HFFc6 (cell line): Measurements from ENCODE around the gene RPS8. TPM values are rescaled to one million over a fixed set of nuclear protein-coding genes. Genes with fewer than 3 reads are reported as not detected.
"Not testable (repeated sequence)": the region's sequence is repeated elsewhere in the genome, so short reads cannot be mapped to it uniquely, and the experiment has no call there.

ENCODE experiments used
- DNase-seq: peaks from one replicate; pipeline ENCODE4 v3.0.0-alpha.2; 2018
- H3K27ac Mint-ChIP-seq: 2 replicates; pipeline ENCODE4 v1.8.0; 2020; ENCODE audit warnings: mild to moderate bottlenecking, mixed read lengths
- H3K27me3 Mint-ChIP-seq: 2 replicates; pipeline ENCODE4 v1.8.0; 2021; ENCODE audit warnings: mild to moderate bottlenecking, moderate library complexity, mixed read lengths; ENCODE audit not compliant: insufficient read depth
- H3K36me3 Mint-ChIP-seq: 2 replicates; pipeline ENCODE4 v1.8.0; 2021; ENCODE audit warnings: low read depth, mixed read lengths
- H3K4me1 Mint-ChIP-seq: 2 replicates; pipeline ENCODE4 v1.8.0; 2020; ENCODE audit warnings: low read depth, mixed read lengths
- H3K4me3 Mint-ChIP-seq: 2 replicates; pipeline ENCODE4 v1.8.0; 2020; ENCODE audit warnings: mild to moderate bottlenecking, moderate library complexity, mixed read lengths
- H3K9me3 Mint-ChIP-seq: 2 replicates; pipeline ENCODE4 v1.8.0; 2020; ENCODE audit warnings: mild to moderate bottlenecking, mixed read lengths
- total RNA-seq, 6 experiments: library from RNA; stranded (reverse); fragmentation: NEBNext Ultra II Directional; extraction: Animal tissue kit (Norgen Biotek cat#: 25700); gene quantifications; 2 replicates in 1 of 6; 3 replicates in 5 of 6; pipeline ENCODE4 v1.2.3, GENCODE V29; 2021
- TF ChIP-seq, protein P1 (sequence below): fragments of 200-600 bp; sonication (generic); IDR thresholded peaks from 2 replicates; pipeline ENCODE4 v1.5.0; 2021; ENCODE audit warnings: antibody characterized with exemption, mild to moderate bottlenecking

RPS8 gene
- total RNA-seq, 6 experiments from 2014 or later: 1,518 to 1,745 (median 1,633) TPM

DNA sequence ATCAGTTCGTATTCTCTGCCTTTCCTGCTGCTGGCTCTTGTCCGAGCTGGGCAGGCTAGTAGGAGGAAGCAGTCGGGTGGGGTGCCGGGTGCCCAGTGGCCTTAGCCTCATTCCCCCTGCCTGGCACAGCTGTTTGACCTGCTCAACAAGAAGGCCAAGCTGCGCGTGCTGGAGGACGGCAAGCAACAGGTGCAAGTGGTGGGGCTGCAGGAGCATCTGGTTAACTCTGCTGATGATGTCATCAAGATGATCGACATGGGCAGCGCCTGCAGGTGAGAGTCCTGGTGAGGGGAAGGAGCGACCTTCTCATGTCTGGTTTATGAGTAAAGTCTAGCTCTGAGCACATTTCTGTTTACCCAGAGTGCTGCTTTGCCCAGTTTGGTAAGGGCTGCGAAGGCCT lies 16.3 kb upstream of the RPS8 start:
- H3K27ac Mint-ChIP-seq: no peak overlapping the region
- DNase-seq: no peak
- peaks cover 27% of the 10 kb centered on the region; the same call in 1 of the 2 replicates for H3K36me3 Mint-ChIP-seq
- TF ChIP-seq, protein P1, sequence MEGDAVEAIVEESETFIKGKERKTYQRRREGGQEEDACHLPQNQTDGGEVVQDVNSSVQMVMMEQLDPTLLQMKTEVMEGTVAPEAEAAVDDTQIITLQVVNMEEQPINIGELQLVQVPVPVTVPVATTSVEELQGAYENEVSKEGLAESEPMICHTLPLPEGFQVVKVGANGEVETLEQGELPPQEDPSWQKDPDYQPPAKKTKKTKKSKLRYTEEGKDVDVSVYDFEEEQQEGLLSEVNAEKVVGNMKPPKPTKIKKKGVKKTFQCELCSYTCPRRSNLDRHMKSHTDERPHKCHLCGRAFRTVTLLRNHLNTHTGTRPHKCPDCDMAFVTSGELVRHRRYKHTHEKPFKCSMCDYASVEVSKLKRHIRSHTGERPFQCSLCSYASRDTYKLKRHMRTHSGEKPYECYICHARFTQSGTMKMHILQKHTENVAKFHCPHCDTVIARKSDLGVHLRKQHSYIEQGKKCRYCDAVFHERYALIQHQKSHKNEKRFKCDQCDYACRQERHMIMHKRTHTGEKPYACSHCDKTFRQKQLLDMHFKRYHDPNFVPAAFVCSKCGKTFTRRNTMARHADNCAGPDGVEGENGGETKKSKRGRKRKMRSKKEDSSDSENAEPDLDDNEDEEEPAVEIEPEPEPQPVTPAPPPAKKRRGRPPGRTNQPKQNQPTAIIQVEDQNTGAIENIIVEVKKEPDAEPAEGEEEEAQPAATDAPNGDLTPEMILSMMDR: no peak
- H3K4me3 Mint-ChIP-seq: no peak overlapping the region
- no peaks in the 10 kb centered on the region for H3K27me3 Mint-ChIP-seq
- no peaks in the 10 kb centered on the region for H3K9me3 Mint-ChIP-seq
- H3K4me1 Mint-ChIP-seq: no peaks in the 10 kb centered on the region

DNA sequence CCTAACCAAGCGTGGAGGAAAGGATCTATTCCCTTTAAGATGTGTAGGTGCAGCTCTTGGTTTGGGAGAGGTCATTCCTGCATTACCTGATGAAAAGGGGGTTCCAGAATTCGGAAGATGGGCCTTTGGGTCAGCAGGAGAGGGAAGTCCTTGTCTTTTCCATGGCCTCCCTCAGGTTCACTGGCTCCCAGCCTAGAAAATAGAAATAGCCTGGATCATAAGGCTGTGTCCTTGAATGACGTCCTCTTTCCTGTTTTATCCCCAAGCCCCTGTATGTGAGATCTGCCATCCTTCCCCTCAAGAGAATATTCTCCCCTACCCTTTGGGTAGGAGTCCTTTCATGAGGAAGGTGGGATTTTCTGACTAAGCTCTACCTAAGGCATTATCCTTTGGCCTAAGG lies 14.5 kb upstream of the RPS8 start:
- Mint-ChIP-seq H3K36me3 (peaks cover 22% of the 10 kb centered on the region; the same call in 1 of the 2 replicates), H3K27me3 (no peaks in the 10 kb centered on the region), H3K4me1 (no peaks in the 10 kb centered on the region), H3K4me3 (no peak overlapping the region), H3K9me3 (no peaks in the 10 kb centered on the region), H3K27ac (no peak overlapping the region)
- no peak for DNase-seq
- TF ChIP-seq, protein P1: no peak

DNA sequence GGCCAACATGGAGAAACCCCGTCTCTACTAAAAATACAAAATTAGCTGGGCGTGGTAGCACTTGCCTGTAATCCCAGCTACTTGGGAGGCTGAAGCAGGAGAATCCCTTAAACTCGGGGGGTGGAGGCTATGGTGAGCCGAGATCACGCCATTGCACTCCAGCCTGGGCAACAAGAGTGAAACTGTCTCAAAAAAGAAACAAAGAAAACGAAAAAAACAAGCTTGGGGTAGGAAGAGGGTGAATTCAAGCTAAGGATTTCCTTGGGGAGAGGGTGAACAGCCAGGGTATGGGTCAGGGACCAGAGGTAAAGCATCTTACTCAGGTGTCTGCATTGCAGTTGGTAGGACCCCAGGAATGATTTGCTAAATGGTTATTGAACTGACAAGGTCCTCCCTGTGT lies 8.9 kb upstream of the RPS8 start:
- not testable (repeated sequence) for H3K27me3 Mint-ChIP-seq, DNase-seq, H3K27ac Mint-ChIP-seq, H3K4me1 Mint-ChIP-seq, H3K4me3 Mint-ChIP-seq, H3K9me3 Mint-ChIP-seq
- peaks cover 19% of the 10 kb centered on the region; the same call in 1 of the 2 replicates for H3K36me3 Mint-ChIP-seq

DNA sequence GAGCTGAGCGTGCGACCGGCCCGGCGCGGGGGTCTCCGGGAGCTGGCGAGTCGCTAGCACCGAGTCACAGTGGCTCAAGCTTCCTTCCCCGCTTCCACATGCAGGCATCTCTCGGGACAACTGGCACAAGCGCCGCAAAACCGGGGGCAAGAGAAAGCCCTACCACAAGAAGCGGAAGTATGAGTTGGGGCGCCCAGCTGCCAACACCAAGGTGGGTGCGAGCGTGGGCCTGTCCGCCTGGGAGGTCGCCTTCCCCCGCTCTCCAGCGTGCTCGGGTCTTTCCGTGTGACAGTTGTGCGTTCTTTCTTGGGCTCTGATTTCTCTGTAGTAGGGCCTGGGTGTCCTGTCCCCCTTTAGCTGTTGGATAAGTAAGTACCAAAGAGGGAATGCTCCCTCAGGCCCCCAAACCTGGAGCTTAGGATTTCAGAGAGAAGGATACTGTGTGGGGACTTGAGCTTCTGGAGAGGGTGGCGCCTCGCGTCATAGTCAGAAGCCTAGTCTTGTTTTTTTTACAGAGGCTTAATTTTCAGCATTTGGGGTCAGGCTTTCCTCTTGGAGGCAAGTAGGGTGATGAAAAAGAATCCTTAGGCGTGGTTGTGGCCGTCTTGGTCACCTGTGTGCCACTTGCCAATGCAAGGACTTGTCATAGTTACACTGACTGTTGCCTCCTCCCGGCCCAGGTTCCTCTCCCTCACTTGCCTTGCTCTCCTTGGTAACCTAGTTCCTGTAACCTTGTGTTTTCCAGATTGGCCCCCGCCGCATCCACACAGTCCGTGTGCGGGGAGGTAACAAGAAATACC lies 790 bp downstream of the RPS8 start:
- TF ChIP-seq, protein P1: no peak
- peaks cover 37% of the 10 kb centered on the region for H3K4me1 Mint-ChIP-seq
- peaks cover 9% of the 10 kb centered on the region for H3K27me3 Mint-ChIP-seq
- no peaks in the 10 kb centered on the region for H3K9me3 Mint-ChIP-seq
- no peak for DNase-seq
- H3K4me3 Mint-ChIP-seq: peak overlapping the region; percentile 93
- H3K27ac Mint-ChIP-seq: peak overlapping the region; percentile 97
- H3K36me3 Mint-ChIP-seq: peaks cover 51% of the 10 kb centered on the region

DNA sequence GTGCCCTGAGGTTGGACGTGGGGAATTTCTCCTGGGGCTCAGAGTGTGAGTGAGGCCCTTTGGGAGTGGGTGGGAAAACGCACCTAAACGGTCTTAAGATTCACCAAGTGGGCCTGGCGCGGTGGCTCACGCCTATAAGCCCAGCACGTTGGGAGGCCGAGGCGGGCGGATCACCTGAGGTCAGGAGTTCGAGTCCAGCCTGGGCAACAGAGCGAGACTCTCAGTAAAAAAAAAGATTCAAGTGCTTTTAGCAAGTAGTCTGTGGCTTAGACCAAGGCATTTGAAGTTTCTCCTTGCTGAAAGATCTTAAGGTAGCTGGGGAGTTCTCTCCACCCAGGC lies 1.4 kb downstream of the RPS8 start:
- Mint-ChIP-seq H3K4me1 (peaks cover 37% of the 10 kb centered on the region), H3K27ac (peak overlapping the region; percentile 97), H3K9me3 (no peaks in the 10 kb centered on the region), H3K4me3 (peak overlapping the region; percentile 93), H3K27me3 (peaks cover 9% of the 10 kb centered on the region), H3K36me3 (peaks cover 57% of the 10 kb centered on the region)
- TF ChIP-seq, protein P1: no peak
- DNase-seq: no peak

DNA sequence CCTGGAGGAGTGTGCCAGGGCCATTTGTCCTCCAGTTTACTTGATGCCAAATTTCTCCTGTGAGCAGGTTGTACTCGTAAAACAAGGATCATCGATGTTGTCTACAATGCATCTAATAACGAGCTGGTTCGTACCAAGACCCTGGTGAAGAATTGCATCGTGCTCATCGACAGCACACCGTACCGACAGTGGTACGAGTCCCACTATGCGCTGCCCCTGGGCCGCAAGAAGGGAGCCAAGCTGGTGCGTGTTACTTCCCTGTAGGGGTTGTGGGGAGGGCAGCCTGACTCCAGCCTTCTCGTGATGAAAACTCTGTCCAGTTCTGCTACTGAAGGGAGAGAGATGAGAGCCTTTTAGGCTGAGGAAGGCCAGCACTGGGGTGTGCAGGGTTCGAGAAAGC lies 2.2 kb downstream of the RPS8 start:
- H3K9me3 Mint-ChIP-seq: no peaks in the 10 kb centered on the region
- peaks cover 9% of the 10 kb centered on the region for H3K27me3 Mint-ChIP-seq
- TF ChIP-seq, protein P1: no peak
- H3K27ac Mint-ChIP-seq: peak overlapping the region; percentile 73
- peaks cover 37% of the 10 kb centered on the region for H3K4me1 Mint-ChIP-seq
- H3K4me3 Mint-ChIP-seq: peak overlapping the region; percentile 93
- no peak for DNase-seq
- peaks cover 62% of the 10 kb centered on the region for H3K36me3 Mint-ChIP-seq
